HG03025 (cell line): ENCODE results near the gene VPS39.

Experiments used
- ATAC-seq: cut with Tn5 transposase; IDR thresholded peaks from one replicate; pipeline ENCODE4 v1.9.1; 2021; ENCODE audit warnings: mild to moderate bottlenecking, moderate library complexity; ENCODE audit not compliant: unreplicated experiment, low FRiP score

VPS39 gene

DNA sequence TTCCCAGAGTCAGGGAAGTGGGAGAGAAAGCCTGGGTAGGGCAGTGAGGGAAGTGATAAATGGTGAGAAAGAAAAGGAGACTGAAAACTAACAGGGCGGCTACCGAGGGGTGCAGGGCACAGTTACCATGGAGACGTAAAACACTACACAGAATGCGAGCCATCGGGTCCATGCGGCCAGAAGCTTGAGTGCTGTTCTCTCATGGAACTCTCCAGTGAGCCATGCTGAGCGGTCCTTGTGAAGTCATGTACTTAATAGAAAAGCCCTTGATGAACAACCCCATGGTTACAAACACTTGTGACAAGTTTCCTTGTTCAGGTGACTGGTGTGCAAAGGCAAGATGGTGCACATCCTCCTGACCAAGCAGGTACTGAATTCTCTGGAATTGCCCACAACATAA is 48.0 kb downstream of the VPS39 start:
- no peak for ATAC-seq

- no peak for ATAC-seq
These were observed 48.6 kb downstream of the VPS39 start for GRCh38 chr15:42159381-42160015.

- ATAC-seq = no peak
These were observed 49.2 kb downstream of the VPS39 start for GRCh38 chr15:42158941-42159340.

- no peak for ATAC-seq
These were observed 49.9 kb downstream of the VPS39 start for GRCh38 chr15:42157981-42158765.

DNA sequence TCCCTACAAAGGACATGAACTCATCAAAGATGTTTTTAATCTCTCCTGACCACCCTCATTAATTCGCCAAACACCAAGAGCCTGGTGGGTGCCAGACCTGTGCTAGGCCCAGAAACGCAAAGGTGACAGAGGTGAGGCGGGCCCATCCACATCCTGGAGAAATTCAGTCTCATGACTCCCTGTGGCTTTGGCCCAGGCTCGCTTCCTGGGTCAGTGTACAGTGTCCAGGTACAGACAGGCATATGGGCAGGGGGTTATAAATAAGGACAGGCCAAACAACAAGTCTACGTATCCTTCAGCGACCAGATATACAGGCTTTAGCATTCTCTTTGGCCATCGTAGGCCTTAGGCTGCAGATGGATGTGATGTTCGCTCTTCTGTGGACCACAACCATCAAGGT is 50.7 kb downstream of the VPS39 start:
- no peak for ATAC-seq

- no peak for ATAC-seq
These were observed 51.7 kb downstream of the VPS39 start, which contains the start of gene PLA2G4F for GRCh38 chr15:42156243-42156922. TSS of gene PLA2G4F (minus strand) at chr15:42156636. CDS start at chr15:42156549, 87 bp downstream.

GRCh38 chr15:42155546-42156242 is 52.4 kb downstream of the VPS39 start:
- ATAC-seq = no peak

- ATAC-seq = no peak
These were observed 53.1 kb downstream of the VPS39 start for GRCh38 chr15:42154956-42155355.

DNA sequence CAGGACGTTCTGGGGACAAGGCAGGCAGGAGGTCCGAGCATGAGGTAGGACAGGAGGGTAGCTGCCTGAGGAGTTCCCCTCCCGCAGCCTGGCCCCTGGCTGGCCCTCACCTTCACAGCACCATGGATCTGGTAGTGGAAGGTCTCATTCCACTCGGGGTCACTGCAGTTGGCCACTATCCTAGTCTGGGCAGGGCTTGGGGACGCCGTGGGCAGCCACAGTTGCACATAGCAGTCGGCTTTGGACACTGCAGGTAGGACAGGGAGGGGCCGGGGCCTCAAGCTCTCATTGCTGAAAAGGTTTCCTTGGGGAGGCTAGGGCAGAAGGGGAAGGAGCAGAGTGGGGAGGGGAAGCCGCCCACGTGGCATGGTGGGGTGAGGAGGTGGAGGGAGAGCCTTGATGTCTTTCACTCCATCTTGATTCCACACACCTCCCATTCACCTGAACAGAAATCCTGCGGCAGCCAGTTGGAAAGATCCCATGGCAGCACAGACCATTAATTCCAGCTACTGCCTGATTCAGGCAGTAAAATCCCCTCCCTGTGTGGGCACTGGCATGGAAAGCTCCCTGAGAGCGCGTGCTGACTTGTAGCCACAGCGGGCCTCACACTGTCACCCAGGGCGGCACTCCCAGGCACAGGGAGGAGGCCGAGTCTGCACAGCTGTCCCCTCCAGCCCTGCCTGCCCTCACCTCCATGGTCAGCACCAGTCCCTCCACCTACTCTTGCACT is 53.7 kb downstream of the VPS39 start:
- ATAC-seq = no peak

DNA sequence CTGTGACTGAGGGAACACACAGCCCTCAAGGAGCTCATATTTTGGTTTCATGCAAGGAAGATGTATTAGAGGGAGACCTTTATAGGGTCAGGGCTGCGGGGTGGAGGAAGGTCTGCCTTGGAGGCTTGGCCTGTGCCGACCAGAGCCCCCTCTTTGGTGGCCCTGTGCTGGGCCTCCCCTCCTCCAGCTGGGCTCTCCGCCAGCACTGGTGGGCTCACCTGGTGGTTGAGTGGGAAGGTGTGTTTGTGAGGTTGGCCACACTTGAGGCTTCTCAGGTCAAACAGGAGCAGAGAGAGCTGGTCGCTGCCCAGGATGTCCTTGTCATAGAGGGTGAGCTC is 54.3 kb downstream of the VPS39 start:
- no peak for ATAC-seq

GRCh38 chr15:42152921-42153698 is 55.0 kb downstream of the VPS39 start:
- ATAC-seq = no peak

GRCh38 chr15:42152196-42152920 is 55.7 kb downstream of the VPS39 start:
- no peak for ATAC-seq

DNA sequence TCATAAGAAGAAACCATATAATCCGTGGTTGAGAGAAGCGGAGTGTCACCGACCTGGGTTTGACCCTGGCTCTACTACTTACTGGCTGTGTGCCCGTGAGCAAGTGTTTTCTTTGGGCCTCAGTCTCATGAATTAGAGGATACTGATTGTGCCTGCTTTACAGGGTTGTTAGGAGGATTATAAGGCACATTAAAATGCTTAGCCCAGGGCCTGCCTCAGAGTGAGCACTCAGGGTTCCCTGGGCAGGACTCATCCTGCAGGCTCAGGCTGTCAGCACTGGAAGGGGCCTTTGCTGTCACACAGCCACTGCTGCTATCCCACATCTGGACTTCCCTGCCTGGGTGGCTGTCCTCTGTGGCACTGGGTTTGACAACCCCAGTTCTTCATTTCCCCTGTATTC is 56.4 kb downstream of the VPS39 start:
- ATAC-seq = no peak

DNA sequence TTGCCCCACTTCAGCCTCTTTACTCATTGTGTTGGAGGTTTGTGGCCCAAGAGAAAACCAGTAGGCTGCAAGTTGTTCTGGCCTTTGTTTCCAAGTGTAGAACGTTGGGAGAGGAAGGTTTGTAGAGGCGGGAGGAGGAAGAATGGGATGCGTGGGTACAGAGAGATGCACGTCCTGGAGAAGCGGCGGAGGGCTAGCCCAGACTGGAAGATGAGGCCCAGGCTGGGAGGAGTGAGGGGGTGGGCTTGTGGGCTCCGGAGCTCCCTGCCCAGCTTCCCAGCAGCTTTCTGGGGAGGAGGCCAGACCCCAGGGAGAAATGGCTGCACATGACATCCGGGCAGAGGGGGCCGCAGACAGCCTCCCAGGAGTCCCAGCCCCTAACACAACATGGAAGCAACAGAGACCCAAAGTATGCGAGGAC is 57.0 kb downstream of the VPS39 start:
- no peak for ATAC-seq

DNA sequence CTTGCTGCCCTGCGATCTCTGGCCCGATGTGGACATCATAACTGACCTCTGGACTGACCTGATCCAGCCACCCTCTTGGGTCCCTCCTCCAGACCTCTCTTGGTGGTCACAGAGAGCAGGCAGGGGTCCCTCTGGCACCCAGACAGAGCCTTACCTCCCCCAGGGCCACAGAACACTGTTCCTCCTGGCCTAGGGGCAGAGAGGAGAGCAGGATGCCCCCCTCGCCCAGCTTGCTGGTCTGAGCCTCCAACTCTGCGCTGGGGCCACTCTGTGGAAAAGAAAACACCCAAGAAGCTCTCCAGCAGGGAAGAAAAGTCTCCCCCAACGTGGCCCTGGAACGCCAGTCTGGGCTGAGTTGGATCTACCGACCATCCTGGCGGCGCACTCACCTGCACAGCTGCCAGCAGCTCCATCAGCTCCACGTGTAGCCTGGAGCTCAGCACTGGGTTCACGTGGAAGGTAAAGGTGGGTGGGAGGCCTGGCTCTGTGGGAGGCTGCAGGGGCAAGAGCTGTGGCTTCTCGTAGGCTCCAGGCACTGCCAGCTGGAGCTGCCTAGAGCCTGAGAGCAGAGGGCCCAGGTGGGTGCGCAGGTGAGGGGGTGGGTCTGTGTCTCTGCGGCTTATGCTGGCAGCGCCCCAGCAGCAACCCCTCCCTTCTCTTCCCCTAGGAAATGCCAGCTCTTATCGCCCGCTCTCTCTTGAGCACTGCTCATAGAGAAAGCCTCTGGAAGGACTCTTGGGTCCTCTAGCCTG is 57.7 kb downstream of the VPS39 start:
- ATAC-seq = no peak

GRCh38 chr15:42149493-42150218 is 58.4 kb downstream of the VPS39 start:
- no peak for ATAC-seq

DNA sequence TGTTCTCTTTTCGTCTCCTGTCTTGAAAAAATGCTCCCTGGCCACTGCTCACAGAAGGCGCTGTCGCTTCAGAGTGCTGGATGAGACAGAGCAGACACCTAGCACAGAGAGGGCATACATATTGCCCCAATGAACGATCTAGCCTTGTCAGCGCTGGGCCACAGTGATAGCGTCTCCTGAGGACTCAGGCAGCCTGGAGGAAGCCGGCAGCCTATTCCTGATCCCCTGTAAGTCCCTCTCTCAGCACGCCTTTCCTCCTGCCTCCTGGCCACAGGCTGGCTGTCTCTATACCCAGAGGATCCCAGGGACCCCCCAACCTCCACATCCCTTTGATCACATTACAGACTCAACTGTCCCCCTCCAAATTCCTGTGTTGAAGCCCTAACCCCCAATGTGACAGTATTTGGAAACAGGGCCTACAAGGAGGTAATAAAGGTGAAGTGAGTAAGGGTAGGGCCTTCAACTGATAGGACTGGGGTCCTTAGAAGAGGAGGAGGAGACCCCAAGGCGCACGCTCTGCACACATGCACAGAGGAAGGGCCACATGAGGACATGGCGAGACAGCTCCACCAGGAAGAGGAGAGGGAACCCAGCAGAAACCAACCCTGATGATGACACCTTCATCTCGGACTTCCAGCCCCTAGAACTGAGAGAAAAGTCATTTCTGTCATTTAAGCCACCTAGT is 59.2 kb downstream of the VPS39 start:
- ATAC-seq = no peak
